HEK293T (cell line): ENCODE results near the gene PCMTD2.

Experiments used
- CTCF ChIA-PET: fragments of 350-600 bp; formaldehyde crosslinking; extraction: SDS; loops from one replicate; lab custom pipeline; 2021; ENCODE audit warnings: antibody characterized with exemption, inconsistent platforms; lab: Yijun Ruan, JAX
- POLR2A ChIA-PET: fragments of 350-600 bp; formaldehyde crosslinking; extraction: SDS; loops from one replicate; lab custom pipeline; 2020; ENCODE audit warnings: antibody characterized with exemption, inconsistent platforms; lab: Yijun Ruan, JAX
- DNase-seq: peaks from one replicate; pipeline ENCODE4 v3.0.0; 2012; ENCODE audit warnings: mixed read lengths; ENCODE audit errors: extremely low spot score
- ARNT ChIP-seq: fragments of 450-650 bp; IDR thresholded peaks from 2 replicates; pipeline ENCODE4 v1.6.1; 2017; ENCODE audit warnings: mild to moderate bottlenecking
- BHLHE40 ChIP-seq: fragments of 450-650 bp; IDR thresholded peaks from 2 replicates; pipeline ENCODE4 v1.6.1; 2016; ENCODE audit warnings: mild to moderate bottlenecking, moderate library complexity, borderline replicate concordance
- CTBP1 ChIP-seq: fragments of 450-650 bp; IDR thresholded peaks from 2 replicates; pipeline ENCODE4 v1.6.1; 2016; ENCODE audit warnings: borderline replicate concordance
- ELF4 ChIP-seq: fragments of 450-650 bp; IDR thresholded peaks from 2 replicates; pipeline ENCODE4 v1.6.1; 2017; ENCODE audit warnings: antibody characterized with exemption
- FOXA1 ChIP-seq: fragments of 450-650 bp; IDR thresholded peaks from 2 replicates; pipeline ENCODE4 v1.6.1; 2016; ENCODE audit warnings: mild to moderate bottlenecking
- FOXK2 ChIP-seq: fragments of 450-650 bp; IDR thresholded peaks from 2 replicates; pipeline ENCODE4 v1.6.1; 2016; ENCODE audit warnings: mild to moderate bottlenecking
- FOXM1 ChIP-seq: fragments of 450-650 bp; IDR thresholded peaks from 2 replicates; pipeline ENCODE4 v1.6.1; 2017; ENCODE audit warnings: mild to moderate bottlenecking, borderline replicate concordance
- HDGF ChIP-seq: fragments of 450-650 bp; IDR thresholded peaks from 2 replicates; pipeline ENCODE4 v1.6.1; 2017; ENCODE audit warnings: antibody characterized with exemption, borderline replicate concordance
- L3MBTL2 ChIP-seq: fragments of 450-650 bp; conservative IDR thresholded peaks from 2 replicates; pipeline ENCODE4 v1.6.1; 2016; ENCODE audit warnings: mild to moderate bottlenecking
- LEF1 ChIP-seq: fragments of 450-650 bp; IDR thresholded peaks from 2 replicates; pipeline ENCODE4 v1.6.1; 2017; ENCODE audit warnings: mild to moderate bottlenecking, borderline replicate concordance
- NFRKB ChIP-seq: fragments of 450-650 bp; IDR thresholded peaks from 2 replicates; pipeline ENCODE4 v1.6.1; 2016; ENCODE audit warnings: mild to moderate bottlenecking, moderate library complexity
- SP1 ChIP-seq: fragments of 450-650 bp; IDR thresholded peaks from 2 replicates; pipeline ENCODE4 v1.6.1; 2017
- SUZ12 ChIP-seq: fragments of 450-650 bp; IDR thresholded peaks from 2 replicates; pipeline ENCODE4 v1.6.1; 2016; ENCODE audit warnings: mild to moderate bottlenecking
- TARDBP ChIP-seq: fragments of 450-650 bp; IDR thresholded peaks from 2 replicates; pipeline ENCODE4 v1.6.1; 2016
- ZNF384 ChIP-seq: fragments of 450-650 bp; IDR thresholded peaks from 2 replicates; pipeline ENCODE4 v1.6.1; 2016
- TF ChIP-seq, protein P1 (sequence below): fragments of 450-650 bp; IDR thresholded peaks from 2 replicates; pipeline ENCODE4 v1.6.1; 2016

PCMTD2 gene

DNA sequence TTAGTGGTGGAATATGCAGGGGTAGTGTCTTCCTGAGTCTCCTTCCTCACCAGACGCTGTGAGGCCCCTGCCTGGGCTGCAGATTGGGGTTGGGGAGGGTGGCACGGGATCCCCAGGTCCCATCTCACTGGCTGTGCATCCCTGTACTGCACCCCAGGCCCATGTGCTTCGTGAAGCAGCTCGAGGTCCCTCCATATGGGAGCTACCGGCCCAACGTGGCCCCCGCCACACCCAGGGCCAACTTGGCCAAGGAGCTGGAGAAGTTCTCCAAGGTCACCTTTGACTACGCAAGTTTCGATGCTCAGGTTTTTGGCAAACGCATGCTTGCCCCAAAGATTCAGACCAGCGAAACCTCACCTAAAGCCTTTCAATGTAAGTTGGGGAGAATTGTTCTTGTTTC is 38.6 kb upstream of the PCMTD2 start:
- ChIA-PET CTCF (no interaction called here), POLR2A (no interaction called here)
- DNase-seq, result no peak
- TF ChIP-seq FOXM1, result no peak
- TF ChIP-seq SP1, result no peak
- no peak for TF ChIP-seq HDGF
- TF ChIP-seq, protein P1, sequence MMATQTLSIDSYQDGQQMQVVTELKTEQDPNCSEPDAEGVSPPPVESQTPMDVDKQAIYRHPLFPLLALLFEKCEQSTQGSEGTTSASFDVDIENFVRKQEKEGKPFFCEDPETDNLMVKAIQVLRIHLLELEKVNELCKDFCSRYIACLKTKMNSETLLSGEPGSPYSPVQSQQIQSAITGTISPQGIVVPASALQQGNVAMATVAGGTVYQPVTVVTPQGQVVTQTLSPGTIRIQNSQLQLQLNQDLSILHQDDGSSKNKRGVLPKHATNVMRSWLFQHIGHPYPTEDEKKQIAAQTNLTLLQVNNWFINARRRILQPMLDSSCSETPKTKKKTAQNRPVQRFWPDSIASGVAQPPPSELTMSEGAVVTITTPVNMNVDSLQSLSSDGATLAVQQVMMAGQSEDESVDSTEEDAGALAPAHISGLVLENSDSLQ, result no peak
- no peak for TF ChIP-seq FOXK2
- no peak for TF ChIP-seq BHLHE40
- TF ChIP-seq TARDBP, result no peak
- no peak for TF ChIP-seq LEF1
- no peak for TF ChIP-seq L3MBTL2
- TF ChIP-seq CTBP1, result no peak
- no peak for TF ChIP-seq FOXA1
- TF ChIP-seq ELF4, result no peak
- TF ChIP-seq ARNT, result no peak
- TF ChIP-seq ZNF384, result no peak
- no peak for TF ChIP-seq NFRKB

DNA sequence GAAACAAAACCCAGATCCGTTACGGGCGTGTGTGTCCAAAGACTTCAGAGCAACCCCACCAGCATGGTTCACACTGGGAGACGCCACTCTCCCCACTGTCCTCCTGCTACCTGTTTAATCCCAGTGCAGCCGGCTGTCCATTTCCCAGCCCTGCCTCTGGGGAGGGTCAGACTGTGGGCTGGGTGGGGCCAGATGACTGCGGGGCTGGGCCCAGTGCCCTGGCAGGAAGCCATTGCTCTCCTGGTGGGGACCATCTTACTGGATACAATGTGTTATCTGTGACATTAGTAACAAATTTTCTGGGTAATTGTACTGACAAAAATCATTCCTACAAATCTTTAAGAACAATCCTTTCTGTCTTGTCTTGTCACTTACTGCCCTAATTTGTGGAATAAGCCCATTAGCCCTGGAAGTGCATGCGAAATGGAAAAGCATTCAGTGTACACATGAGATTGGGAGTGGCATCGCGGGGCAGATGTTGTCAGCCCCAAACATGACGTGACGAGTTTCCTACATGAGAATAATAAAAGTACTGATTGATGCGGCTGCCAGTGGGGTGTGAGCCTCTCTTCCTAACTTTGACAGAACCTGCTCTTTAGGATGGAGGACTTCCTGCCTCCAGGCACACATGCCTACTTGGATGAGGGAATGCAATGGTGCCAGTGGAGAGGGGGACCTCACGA is 37.9 kb upstream of the PCMTD2 start:
- ChIA-PET POLR2A (no interaction called here), CTCF (no interaction called here)
- TF ChIP-seq LEF1 (no peak), TARDBP (no peak), L3MBTL2 (no peak), FOXM1 (no peak), FOXK2 (no peak), SUZ12 (no peak), ARNT (no peak), HDGF (no peak), CTBP1 (no peak)
- TF ChIP-seq, protein P1, result no peak
- DNase-seq, result no peak

DNA sequence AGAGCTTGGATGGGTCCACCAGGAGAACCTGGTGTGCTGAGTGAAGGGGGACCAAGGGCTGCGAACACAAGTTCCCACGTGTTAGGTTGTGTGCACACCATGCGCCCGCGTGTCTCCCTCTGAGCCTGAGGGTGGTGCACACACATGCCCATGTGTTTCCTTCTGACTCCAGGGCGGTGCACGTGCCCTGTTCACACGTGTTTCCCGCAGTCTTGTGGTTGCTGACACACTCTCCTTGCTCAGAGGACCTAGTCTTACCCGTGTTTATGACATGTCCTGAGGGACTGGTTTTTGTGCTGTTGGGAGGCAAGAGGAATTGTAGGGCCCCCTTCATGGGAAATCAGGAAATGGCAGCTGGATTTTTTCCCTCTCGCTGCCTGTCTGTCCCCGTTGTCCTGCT is 36.3 kb upstream of the PCMTD2 start:
- ChIA-PET CTCF (no interaction called here), POLR2A (no interaction called here)
- no peak for DNase-seq
- TF ChIP-seq LEF1 (no peak), ELF4 (no peak), HDGF (no peak), L3MBTL2 (no peak), SUZ12 (no peak), CTBP1 (no peak), NFRKB (no peak), ZNF384 (no peak), ARNT (no peak), SP1 (no peak), FOXM1 (no peak), TARDBP (no peak), FOXA1 (no peak), BHLHE40 (no peak), FOXK2 (no peak)
- TF ChIP-seq, protein P1, result no peak

DNA sequence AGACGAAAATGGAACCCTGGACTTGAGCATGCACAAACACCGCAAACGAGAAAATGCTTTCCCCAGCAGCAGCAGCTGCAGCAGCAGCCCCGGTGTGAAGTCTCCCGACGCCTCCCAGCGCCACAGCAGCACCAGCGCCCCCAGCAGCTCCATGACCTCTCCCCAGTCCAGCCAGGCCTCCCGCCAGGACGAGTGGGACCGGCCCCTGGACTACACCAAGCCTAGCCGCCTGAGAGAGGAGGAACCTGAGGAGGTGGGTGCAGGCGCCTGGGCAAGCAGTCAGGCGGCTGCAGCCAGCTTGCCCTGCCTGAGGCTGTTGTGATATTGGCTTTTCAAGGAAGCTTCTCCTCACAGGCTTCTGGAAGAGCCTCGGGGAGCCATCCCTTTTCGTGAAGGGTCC is 35.8 kb upstream of the PCMTD2 start:
- TF ChIP-seq ELF4 (no peak), LEF1 (no peak), TARDBP (no peak), SP1 (no peak), ARNT (no peak)
- ChIA-PET POLR2A (no interaction called here), CTCF (no interaction called here)
- no peak for DNase-seq

DNA sequence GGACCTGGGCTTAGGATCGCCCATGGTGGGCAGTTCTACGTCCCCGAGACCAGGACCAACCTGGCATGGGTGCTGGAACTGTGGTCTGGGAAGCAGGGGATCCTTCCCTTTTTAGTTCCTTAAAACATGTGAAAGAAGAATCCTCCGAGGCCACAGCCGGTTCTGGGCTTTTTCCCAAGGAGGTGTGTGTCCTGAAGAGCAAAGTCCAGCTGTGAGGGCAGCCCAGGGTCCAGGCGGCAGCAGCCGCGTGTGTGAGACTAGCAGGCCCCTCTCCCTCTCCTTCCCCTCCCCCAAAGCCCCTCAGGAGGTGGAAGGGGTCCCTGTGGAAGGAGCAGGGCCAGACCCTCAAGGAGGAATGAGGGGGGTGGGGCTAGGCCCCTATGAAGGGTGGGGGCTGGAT is 35.1 kb upstream of the PCMTD2 start:
- POLR2A ChIA-PET, result no interaction called here
- DNase-seq, result no peak
- no peak for TF ChIP-seq ZNF384
- no peak for TF ChIP-seq LEF1
- TF ChIP-seq FOXA1, result no peak
- no peak for TF ChIP-seq SP1
- TF ChIP-seq TARDBP, result no peak
- TF ChIP-seq NFRKB, result no peak
- no peak for TF ChIP-seq HDGF
- TF ChIP-seq ARNT, result no peak
- no peak for TF ChIP-seq FOXM1
- TF ChIP-seq FOXK2, result no peak
- no peak for TF ChIP-seq CTBP1
- CTCF ChIA-PET, result no interaction called here

DNA sequence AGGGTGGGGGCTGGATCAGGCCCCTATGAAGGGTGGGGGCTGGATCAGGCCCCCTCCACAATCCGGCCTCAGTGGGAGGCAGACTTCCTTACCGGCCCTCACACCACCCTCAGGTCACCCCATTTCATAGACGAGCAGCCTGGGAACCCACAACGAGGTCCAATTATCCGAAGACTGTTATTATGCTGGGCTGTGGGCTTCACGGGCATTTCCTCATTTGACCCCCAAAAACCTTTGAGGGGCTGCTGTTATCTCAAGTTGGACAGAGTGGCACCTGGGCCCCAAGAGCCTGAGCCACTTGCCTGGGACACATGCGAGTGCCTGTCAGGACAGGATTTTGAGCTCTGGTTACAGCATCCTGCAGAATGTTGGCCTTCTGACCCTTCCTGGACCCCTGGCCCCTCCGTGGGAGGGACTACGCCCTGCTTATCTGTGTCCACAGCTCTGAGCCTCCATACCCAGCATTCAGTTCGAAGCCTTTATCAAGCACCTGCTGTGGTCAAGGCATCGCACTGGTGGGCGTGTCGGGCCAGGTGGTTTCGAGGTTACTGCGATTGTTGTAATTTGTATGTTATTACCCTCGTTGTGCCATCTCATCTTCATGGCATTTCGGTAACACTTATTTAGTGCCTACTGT is 34.5 kb upstream of the PCMTD2 start:
- ChIA-PET CTCF (no interaction called here), POLR2A (no interaction called here)
- no peak for DNase-seq
- TF ChIP-seq ELF4 (no peak), FOXA1 (no peak)
